NB4 (cell line): ENCODE data around the gene CCDC14.

Experiments
- DNase-seq: peaks from one replicate; pipeline ENCODE4 v3.0.0; 2010; ENCODE audit warnings: low read depth
- H3K4me3 ChIP-seq: one replicate; pipeline ENCODE4 v1.5.1; 2011; ENCODE audit warnings: mild to moderate bottlenecking, low read depth, low read length, moderate library complexity
- CTCF ChIP-seq: IDR thresholded peaks from one replicate; pipeline ENCODE4 v1.5.1; 2012; ENCODE audit warnings: low read depth, low read length
- MAX ChIP-seq: IDR thresholded peaks from 2 replicates; pipeline ENCODE4 v1.6.1; 2011; ENCODE audit warnings: low read depth, low read length
- MYC ChIP-seq: IDR thresholded peaks from 2 replicates; pipeline ENCODE4 v1.6.1; 2011; ENCODE audit warnings: low read depth, low read length
- POLR2A ChIP-seq: IDR thresholded peaks from 2 replicates; pipeline ENCODE4 v1.6.1; 2011; ENCODE audit warnings: mild to moderate bottlenecking; ENCODE audit not compliant: insufficient read length; ENCODE audit errors: extremely low read depth

CCDC14 gene

DNA sequence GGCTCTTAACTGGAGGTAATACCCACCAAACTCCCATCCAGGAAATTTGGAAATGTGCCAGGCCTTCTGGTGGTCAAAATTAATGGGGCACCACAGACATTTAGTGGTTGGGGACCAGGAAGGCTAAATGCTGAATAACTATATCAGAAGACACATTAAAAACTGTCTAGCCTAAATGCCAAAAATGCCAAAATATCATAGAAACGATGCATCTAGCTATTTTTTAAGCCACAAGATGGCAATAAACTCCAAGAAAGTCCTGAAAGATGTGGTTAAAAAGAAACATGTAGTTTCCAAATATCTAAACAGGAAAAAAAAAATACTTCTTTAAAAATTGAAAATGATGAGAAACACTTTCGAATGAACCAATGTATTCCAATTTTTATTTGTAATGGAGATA lies 19.9 kb downstream of the CCDC14 start:
- no peak for TF ChIP-seq MAX
- TF ChIP-seq MYC, result no peak
- no peak for TF ChIP-seq POLR2A
- no peak for TF ChIP-seq CTCF
- DNase-seq, result no peak
- H3K4me3 ChIP-seq, result no peak overlapping the region

- no peak overlapping the region for H3K4me3 ChIP-seq
- TF ChIP-seq POLR2A (no peak), CTCF (no peak), MAX (no peak), MYC (no peak)
- DNase-seq, result no peak
Measured at GRCh38 chr3:123939706-123940105, 21.3 kb downstream of the CCDC14 start.

DNA sequence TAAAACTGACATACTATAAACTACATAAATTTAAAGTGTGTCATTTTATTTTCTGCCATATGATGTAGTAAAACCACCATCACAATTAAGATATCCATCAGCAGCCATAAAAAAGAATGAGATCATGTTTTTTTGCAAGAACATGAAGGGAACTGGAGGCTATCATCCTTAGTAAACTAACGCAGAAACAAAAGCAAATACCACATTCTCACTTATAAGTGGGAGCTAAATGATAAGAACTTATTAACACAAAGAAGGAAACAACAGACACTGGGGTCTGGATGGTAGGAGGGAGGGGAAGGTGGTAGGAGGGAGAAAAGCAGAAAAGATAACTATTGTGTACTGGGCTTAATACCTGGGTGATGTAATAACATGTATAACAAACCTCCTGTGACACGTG lies 24.6 kb downstream of the CCDC14 start:
- no peak for TF ChIP-seq MAX
- no peak for TF ChIP-seq POLR2A
- no peak for TF ChIP-seq CTCF
- TF ChIP-seq MYC, result no peak
- H3K4me3 ChIP-seq, result no peak overlapping the region
- no peak for DNase-seq

GRCh38 chr3:123935830-123936229 lies 25.2 kb downstream of the CCDC14 start:
- DNase-seq, result no peak
- TF ChIP-seq CTCF, result no peak
- TF ChIP-seq POLR2A, result no peak
- TF ChIP-seq MAX, result no peak
- TF ChIP-seq MYC, result no peak
- H3K4me3 ChIP-seq, result no peak overlapping the region

DNA sequence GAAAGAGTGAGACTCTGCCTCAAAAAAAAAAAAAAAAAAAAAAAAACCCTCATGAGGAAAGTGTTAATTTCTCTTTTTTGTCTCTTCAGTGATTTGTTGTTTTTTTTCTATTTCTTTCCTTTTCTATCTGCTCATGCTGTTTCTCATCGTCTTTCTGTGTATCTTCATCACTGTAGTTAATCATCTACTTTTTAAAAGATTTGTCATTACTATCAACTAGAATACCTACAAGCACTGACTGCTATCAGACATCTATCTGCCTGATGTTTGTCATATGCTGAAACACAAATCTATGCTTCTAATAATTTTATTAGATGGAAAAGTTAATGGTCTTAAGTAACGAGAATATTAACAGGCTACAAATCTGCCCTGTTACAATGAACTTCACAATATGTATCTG lies 26.8 kb downstream of the CCDC14 start:
- DNase-seq, result no peak
- no peak for TF ChIP-seq MYC
- TF ChIP-seq POLR2A, result no peak
- no peak for TF ChIP-seq CTCF
- no peak for TF ChIP-seq MAX
- H3K4me3 ChIP-seq, result no peak overlapping the region

DNA sequence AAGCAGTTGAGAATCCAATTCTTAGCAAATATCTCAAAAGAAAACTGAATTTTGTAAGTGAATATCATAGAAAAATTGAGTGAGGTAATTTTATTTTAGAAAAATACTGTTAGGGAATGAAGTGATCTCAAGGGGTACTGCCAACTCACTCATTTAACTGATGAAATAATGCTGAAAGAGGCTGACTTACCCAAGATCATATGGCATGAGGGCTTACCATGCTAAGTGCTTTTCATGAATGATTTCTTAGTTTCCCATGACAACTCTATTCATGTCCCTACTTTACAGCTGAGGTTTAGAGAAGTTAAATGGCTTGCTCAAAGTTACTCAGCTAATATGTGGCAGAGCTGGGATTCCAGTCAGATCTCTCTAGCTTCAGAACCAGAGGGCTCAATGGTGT lies 30.6 kb downstream of the CCDC14 start:
- DNase-seq, result no peak

More for the DNA sequence above, 30.6 kb downstream of the CCDC14 start:
- TF ChIP-seq POLR2A, result no peak
- no peak for TF ChIP-seq MYC
- no peak for TF ChIP-seq CTCF
- no peak for TF ChIP-seq MAX
- no peak overlapping the region for H3K4me3 ChIP-seq
